ENCODE measurements around the gene TFPI2.

Gene TFPI2

GRCh38 chr7:93902777-93903423, 12.3 kb upstream of the TFPI2 start:
- DNase-seq = no peak

GRCh38 chr7:93897680-93898079, 7.1 kb upstream of the TFPI2 start:
- DNase-seq = no peak

GRCh38 chr7:93895859-93896600, 5.5 kb upstream of the TFPI2 start:
- no peak for DNase-seq

GRCh38 chr7:93894966-93895640, 4.5 kb upstream of the TFPI2 start:
- no peak for DNase-seq

GRCh38 chr7:93894426-93894825, 3.9 kb upstream of the TFPI2 start:
- no peak for DNase-seq

- DNase-seq = no peak
Measured at GRCh38 chr7:93890041-93890463, 501 bp downstream of the TFPI2 start.

- no peak for DNase-seq
Measured at GRCh38 chr7:93889261-93889660, 1.3 kb downstream of the TFPI2 start.

- DNase-seq = no peak
Measured at GRCh38 chr7:93884541-93884940, 6.0 kb downstream of the TFPI2 start.

- no peak for DNase-seq
Measured at GRCh38 chr7:93883917-93884345, 6.6 kb downstream of the TFPI2 start.

GRCh38 chr7:93883078-93883916, 7.3 kb downstream of the TFPI2 start:
- DNase-seq = no peak

- DNase-seq = no peak
Measured at GRCh38 chr7:93882468-93882867, 8.1 kb downstream of the TFPI2 start.

- no peak for DNase-seq
Measured at GRCh38 chr7:93879356-93879755, 11.2 kb downstream of the TFPI2 start.

- no peak for DNase-seq
Measured at GRCh38 chr7:93877742-93878141, 12.8 kb downstream of the TFPI2 start.

- no peak for DNase-seq
Measured at GRCh38 chr7:93873998-93874574, 16.5 kb downstream of the TFPI2 start.

GRCh38 chr7:93866886-93867285, 23.7 kb downstream of the TFPI2 start:
- no peak for DNase-seq

GRCh38 chr7:93862651-93863050, 27.9 kb downstream of the TFPI2 start:
- no peak for DNase-seq

- no peak for DNase-seq
Measured at GRCh38 chr7:93861325-93861949, 29.1 kb downstream of the TFPI2 start.

GRCh38 chr7:93860261-93860660, 30.3 kb downstream of the TFPI2 start:
- DNase-seq = no peak

GRCh38 chr7:93858857-93859256, 31.7 kb downstream of the TFPI2 start:
- no peak for DNase-seq

GRCh38 chr7:93856323-93856722, 34.2 kb downstream of the TFPI2 start:
- no peak for DNase-seq

GRCh38 chr7:93855797-93856196, 34.8 kb downstream of the TFPI2 start:
- no peak for DNase-seq

GRCh38 chr7:93854480-93854879, 36.1 kb downstream of the TFPI2 start:
- no peak for DNase-seq

All from NCI-H1436 (cell line).